ENCODE results near the gene ELAC2.
"Not testable (repeated sequence)": the region's sequence is repeated elsewhere in the genome, so short reads cannot be mapped to it uniquely, and the experiment has no call there.

The ELAC2 gene

DNA sequence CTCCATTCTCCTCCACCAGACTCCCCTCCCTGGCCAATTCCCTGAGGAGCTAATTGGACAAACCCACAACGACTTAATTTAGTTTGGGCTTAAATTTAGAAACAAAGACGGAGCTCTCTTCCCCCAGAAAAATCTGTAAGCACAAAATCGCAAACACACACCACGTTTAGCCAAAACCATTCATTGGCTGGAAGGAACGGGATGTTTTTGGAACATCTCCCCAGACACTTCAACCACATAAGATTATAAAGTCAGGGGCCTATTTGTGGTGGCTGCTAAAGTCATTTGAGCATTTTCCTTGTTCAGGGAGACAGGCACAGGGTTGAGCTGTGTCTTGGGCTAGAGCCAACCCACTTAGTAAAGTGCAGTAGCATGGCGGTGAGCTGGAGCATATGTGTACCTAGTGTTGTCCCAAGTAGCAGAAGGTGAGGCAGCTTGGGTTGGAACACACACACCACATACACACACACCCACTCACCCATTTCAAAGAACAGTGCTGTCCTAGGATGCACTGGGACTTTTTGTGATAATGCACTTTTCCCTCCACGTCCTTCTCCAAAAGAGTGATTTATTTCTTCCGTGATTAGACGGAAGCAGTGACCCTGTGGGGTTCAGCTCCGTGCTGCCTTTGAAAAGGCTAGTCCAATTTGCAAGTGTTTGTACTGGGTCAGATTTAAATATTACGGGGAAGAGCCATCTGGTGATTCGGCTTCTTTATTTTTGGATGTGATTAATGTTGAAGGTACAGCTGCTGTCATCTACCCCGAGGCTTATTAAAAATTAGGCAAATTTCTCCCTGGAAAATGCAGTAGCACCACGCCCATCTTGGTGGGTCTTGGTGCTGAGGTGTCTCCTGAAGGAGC is 32.2 kb downstream of the ELAC2 start:
- DNase-seq = no peak

DNA sequence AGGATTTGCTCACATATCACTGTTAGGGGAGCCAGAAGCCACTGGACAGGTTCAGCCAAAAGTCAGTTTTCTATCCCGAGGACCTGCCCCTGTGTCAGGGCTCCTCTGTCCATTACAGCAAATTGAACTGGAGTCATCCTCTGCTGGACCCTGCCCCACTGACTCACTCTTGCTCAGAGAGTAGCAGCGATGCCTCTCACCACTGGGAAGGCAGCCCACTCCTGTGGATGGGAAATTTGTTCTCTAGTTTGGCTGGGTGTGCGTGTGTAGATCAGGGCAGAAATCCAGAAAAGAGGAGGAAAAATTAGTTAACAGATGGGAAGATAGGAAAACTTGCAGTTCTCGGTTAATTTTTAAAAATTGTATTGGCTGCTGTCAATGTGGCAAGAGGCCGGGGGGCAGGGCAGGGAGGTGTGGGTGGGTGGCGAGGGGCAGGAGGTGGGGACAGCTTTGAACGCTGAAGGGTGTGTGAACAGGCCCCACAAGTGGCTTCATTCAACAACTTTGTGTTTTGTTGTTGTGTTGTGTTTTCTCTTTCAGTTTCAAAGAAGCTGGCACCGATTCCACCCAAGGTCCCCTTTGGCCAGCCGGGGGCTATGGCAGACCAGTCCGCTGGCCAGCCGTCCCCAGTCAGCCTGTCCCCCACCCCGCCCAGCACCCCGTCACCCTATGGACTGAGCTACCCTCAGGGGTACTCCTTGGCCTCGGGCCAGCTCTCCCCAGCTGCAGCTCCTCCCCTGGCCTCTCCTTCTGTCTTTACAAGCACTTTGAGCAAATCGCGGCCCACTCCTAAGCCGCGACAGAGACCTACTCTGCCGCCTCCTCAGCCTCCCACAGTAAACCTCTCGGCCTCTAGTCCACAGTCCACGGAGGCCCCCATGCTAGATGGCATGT is 33.6 kb downstream of the ELAC2 start:
- no peak for DNase-seq

DNA sequence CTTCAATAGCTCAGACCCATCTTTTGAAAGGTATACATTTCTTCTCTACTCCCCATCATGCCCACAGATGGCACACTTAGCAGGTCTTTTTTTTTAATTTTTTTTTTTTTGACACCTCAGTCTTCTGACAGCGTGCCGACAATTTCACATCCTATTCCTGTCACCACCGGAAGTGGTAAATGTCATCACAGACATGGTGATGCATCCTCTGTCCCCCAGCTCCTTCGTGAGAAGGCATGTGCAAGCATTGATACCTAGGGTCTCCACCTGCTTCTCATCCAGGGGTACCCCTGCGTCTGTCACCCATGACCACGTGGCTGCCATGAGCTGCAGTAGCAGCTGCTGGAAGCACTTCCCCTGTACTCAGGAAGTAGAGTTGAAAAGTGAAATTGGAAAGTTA is 35.6 kb downstream of the ELAC2 start:
- no peak for DNase-seq

DNA sequence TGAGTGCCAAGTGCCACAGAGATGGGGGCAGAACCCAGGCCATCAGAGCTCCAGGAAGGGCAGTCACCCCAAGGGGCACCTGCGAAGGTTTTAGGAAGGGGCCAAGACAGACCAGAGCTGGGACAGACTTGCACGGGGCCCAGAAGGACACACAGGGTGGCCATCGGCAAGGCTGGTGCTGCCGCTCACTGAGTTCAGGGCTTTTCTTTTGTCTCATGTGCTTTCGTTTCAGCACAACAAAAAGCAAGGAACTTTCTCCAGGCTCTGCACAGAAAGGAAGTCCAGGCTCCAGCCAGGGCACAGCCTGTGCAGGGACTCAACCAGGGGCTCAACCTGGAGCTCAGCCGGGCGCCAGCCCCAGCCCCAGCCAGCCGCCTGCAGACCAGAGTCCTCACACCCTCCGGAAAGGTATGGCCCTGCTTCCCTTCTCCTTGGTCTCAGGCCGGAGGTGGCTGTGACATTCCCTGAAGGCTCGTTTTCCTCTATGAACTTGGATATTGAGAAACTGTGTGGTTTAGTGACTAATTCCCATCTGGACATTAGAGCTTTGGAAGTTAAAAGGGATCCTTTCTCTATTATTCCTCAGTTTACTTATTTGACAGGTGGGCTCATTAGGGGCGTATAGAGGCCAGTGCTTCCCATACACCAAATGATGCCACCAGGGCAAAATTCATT is 37.9 kb downstream of the ELAC2 start:
- no peak for DNase-seq

DNA sequence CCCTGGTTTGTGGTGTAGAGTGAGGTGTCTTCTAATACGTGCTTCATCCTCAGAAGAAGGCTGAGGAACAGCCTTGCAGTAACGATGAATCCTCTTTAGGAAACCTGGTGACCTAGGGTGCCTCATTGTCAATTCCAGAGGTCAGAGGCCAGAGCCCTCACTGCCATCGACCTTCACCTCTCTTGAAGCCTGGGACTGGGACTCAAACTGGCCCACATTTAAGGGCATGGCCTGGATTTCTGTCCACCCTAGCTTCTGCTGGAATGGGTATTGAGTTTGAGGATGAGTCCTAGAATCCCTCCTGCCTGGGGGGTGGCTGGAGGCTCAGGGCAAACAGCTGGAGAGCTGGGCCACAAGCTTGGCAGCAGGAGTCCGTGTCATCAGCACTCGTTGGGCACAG is 38.6 kb downstream of the ELAC2 start:
- no peak for DNase-seq

DNA sequence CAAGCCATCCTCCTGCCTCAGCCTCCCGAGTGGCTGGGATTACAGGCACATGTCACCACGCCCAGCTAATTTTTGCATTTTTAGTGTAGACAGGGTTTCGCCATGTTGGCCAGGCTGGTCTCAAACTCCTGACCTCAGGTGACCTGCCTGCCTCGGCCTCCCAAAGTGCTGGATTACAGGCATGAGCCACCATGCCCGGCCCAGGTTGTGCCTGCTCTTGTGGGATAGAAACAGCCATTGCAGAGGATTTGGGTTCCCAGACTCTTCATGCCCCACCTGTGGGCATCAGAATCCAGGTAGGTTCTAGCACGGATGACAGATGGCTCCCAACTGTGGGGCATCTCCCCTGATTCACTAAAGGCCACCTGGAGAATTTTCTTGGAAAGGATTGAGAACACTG is 39.0 kb downstream of the ELAC2 start:
- DNase-seq = not testable (repeated sequence)

DNA sequence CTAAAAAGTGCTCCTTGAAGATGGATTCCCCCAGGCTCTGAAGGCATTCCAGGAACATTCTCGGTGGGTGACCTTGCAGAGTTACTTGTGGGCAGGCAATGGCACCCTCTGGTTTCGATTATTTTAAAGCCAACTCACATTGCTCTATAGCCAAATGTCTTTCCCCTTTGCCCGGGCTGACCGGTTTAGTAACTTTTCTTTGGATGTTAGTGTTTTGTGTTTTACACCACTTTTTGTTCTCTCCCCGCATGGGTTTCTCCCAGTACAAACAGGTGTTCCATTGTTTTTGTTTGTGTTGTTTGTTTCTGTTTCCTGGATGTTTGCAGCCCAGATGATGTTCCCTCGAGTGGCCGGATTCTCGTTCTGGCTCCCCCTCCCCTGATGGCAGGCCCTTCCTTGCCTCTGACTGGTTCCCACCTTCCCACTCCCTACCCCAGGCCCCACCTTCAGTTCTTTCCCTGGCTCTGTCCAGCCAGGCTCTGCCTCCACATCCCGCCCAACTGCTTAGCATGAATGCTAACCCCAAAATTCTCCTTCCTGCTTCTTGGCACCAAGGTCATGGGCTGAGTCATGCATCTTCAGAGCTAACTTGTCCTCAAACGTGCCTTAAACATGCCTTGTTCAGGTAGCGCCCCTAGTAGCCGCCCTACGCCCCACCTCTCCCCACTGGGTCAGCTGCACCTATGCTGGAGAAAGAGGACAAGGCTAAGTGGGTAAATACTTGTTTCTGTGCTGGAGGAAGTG is 40.6 kb downstream of the ELAC2 start:
- no peak for DNase-seq

DNA sequence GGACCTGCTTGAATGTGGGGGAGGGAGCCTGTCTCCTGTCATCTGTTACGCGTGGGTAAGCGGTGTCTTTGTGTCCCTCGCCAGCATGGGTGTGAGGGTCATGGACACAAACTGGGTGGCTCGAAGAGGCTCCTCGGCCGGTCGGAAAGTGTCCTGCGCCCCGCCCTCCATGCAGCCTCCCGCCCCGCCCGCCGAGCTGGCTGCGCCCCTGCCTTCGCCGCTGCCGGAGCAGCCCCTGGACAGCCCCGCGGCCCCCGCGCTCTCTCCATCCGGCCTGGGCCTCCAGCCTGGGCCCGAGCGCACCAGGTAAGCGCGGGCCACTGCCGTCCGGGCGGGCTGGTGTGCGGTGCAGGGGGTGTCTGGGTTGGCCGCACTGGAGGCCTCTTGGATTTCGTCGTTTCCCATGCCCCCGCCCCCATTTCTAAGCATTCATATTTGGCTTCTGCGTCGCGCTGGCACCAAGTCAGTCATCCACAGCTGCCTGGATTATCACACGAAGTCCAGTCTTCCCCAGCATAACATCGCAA is 43.8 kb downstream of the ELAC2 start:
- DNase-seq = no peak

DNA sequence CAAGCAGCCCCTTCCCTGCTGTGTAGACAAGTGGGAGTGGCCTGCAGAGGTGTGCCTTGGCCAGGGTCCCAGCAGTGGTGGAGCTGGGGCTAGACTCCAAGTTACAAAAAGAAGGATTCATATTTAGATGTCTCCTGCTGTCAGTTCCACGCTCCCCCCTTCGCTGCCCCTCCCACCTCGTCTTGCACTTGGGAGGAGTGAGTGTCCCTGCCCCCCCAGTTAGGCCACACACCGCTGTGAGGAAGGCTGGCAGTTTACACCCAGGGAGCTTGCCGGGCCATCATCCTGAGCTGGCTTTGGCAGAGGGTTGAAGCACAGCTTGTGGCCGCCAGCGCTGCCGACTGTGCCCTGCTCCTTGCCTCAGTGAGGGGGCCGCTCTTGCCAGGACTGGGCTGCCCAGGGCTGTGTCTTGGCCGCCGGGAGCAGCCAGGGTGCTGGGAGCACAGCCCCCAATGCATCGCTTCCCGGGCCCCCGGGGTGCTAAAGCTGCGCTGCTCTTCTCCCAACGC is 44.3 kb downstream of the ELAC2 start:
- DNase-seq = no peak

DNA sequence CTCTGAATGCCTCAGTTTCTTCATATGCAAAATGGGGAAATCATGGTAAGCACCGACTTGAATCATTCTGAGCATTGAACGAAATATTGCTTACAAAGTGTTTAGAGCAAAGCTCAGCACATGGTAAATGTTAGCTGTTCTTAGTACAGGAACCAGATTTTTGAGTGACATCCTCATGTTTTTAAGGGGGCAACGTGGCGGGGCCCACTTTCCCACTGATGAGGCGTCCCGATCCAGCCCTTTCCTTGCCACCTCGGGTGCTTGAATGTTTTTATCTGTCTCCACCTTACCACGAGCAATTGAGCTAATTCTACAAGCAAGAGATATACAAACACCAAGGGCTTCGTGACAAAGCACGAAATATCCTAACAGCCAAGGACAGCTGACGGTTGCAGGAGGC is 49.9 kb downstream of the ELAC2 start:
- no peak for DNase-seq

DNA sequence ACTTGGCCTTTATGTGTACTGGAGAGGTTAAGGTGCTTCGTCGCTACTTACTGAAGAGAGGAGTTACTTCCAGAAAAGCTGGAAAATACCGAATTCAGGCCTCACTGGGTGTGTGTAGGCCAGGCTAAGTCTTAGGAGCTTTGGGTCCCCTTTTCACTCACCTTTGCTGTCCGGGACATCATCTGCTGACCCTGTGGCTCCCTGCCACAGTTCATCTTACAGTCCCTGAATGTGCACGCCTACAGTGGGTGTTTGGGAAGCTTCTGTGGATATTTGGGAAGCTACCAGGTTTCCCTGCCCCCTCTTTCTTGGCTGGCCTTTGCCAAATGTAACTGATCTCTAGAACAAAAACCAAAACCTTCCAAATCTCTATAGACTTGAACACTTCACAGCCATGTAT is 51.4 kb downstream of the ELAC2 start:
- no peak for DNase-seq

DNA sequence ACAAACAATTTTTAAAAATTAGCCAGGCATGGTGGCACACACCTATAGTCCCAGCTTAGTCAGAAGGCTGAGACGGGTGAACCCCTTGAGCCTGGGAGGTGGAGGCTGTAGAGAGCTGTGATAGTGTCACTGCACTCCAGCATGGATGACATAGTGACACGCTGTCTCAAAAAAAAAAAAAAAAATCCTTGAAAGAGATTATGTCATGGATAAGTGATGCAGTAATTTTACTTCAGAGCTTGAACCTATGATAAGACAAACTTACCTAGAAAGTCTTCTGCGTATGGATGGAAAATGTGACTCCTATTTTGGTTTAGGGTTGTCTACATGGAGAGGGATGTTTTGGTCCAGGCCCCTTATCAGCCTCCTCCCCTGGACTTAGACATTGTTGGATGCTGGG is 51.8 kb downstream of the ELAC2 start:
- DNase-seq = no peak

DNA sequence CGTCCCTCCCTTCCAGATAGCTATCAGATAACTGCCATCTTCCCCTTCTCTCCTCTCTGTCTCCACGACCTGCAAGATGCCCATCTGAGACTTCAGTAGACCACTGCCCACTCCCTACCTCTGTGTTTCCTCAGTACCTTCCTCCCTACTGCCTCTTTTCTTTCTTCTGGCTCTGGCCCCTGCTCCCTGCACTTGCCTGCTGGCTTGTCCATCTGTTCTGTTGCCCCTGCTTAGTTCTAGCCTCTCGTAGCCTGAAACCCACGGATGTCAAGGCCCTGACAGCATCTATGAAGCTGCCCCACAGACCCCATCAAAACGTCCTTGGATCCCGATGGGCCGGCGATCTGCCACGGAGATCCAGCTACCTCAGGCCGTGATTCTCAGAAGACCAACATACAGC is 53.0 kb downstream of the ELAC2 start:
- DNase-seq = no peak

DNA sequence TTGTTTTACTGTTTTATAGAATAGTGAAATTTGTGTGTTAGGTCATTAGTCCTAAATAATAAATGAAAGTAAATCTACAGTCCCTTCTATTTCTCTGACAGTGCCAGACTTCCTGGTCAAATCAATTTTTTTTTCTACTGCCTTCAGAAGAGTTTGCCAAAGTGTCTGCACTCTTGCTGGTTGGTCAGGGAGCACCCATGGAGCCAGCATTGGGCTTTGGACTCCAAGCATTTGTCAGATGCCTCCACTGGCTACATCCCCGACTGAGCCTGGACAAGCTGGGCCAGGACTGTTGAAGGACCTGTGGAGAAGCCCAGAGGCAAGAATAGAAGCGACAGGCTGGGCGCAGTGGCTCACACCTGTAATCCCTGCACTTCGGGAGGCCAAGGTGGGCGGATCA is 53.7 kb downstream of the ELAC2 start:
- no peak for DNase-seq

DNA sequence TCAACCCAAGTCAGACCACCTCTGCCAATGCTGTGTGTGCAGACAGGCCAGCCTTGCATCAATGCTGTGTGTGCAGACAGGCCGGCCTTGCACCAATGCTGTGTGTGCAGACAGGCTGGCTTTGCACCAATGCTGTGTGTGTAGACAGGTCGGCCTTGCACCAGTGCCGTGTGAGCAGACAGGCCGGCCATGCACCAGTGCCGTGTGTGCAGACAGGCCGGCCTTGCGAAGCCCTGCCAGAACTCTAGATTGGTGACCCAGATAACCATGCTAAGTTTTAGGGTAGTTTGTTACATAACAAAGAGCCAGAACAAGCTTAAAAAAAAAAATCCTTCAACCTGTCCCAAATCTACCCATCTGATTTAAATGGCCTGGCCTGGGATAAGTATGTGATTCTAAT is 54.3 kb downstream of the ELAC2 start:
- no peak for DNase-seq

DNA sequence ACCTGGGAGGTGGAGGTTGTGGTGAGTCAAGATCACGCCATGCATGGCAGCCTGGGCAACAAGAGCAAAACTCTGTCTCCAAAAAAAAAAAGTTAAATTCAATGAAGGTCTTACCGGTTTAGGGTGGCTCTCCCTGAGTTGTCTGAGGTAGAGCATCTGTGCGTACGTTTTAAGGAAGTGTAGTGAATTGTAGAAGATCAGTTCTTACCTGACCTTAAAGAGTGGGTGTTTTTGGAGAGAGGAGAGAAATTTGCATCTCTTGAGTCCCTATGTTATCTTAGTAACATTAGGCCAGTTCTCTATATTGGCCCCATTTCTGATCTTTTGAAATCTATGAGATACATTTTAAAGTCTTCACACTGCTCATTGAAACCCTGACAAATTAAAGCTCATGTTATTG is 56.2 kb downstream of the ELAC2 start:
- no peak for DNase-seq

DNA sequence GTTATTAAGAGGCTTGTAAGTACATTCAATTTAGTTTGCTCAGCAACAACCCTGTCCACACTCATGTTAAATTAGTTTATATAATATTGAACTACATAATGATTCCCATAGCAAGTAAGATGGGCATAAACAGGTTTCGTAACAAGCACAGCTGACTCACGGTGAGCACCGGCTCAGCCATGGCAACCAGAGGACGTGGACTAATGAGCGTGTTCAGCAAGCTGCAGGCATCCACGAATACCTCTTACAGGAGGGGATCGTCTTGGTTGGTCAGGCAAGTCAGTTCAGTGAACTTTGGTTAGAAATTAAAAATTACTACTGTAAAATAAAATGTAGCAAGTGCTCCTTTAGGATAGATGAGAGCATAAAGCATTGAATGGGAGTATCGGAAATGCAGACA is 58.4 kb downstream of the ELAC2 start:
- no peak for DNase-seq

DNA sequence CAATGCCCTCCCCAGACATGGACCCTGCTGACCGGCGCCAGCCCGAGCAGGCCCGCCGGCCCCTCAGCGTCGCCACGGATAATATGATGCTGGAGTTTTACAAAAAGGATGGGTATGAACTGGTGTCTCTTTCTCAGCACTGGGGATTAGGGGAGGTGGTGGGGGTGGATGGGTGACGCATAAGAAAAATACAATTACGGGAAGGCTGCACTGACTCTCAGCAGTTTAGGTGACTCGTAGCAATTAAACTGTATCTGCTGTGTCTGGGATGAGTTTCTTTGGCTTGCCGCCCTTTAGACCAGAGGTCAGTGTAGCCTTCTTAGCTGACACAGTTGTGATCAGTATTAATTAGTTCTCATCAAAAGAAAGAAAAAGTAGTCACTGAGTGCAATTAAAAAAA is 59.0 kb downstream of the ELAC2 start:
- DNase-seq = no peak

DNA sequence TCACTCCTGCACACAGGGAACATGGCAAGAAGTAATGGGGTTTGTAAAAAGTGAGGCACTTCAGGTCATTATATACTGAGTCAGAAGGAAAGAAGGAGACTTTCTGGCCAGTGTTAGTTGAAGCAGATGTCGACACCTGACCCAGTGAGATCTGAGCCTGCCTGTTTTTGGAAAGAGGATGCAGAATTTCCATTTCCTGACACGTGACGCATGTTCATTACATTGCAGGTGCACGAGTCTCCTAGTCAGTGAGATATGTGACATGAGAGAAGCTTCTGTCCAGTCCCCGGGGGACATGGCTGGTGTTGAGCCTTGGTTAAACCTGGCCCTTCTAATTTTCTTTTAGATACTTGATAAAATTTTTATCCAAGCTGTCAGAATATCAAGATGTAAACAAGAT is 62.3 kb downstream of the ELAC2 start:
- no peak for DNase-seq

DNA sequence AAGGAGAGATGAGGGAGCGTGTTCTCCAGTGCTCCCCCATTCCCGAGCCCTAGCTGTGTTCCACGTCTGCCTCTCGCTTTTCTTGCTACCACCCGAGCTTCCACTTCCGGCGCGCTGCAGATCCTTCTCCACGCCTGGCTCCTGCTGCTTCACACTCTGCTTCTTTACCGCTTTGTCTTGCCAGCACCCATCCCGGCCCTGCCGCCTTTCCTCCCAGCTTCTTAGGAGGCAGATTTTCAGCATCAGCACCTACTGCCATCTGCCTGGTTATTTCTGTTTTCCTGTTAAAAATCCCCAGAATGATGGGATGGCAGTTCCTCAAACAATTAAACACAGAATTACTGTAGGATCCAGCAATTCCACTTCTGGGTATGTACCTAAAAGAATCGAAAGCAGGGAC is 64.7 kb downstream of the ELAC2 start:
- no peak for DNase-seq

DNA sequence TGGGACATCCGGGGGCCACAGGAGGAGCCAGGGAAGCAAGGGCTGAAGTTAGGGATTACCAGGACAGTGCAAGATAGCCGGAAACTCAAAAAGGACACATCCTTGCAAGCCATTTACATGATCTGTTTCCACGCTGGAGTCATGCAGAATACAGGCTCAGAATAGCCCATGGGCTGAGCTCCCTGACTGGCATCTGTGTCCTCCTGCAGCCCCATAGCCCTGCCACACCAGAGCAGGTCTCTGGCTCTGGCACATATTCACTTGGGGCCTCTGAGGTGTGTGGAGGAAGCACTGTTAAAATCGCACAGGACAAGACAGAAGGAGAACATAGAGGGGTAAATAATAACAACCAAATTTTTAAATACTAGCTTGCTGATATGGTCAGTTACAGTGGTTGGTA is 65.8 kb downstream of the ELAC2 start:
- no peak for DNase-seq

DNA sequence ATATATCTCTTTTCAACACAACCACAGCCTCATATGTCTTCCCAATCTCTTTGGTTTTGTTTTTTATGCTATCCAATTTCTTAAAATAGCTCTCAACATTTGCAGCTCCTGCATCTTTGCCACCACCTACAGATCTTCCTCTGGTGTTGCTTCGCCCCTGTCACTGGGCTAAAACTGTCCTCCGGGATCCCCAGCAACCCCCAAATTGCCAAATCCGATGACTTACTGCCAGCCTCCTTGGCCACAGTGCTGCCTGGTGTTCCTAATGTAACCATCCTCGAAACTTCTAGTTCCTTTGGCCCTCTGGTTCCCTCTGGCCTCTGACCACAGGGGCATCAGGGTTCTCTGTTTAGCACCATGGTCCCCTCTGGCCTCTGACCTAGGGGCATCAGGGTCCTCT is 70.8 kb downstream of the ELAC2 start:
- DNase-seq = no peak
